IgD-negative memory B cell (primary cell): ENCODE measurements around the gene TMEM218. TPM values are rescaled to one million over a fixed set of nuclear protein-coding genes. Genes with fewer than 3 reads are reported as not detected.

Source experiments
- H3K27ac Mint-ChIP-seq, 3 donors: one replicate each; pipeline ENCODE4 v1.8.0; 2020 to 2022; ENCODE audit warnings: mild to moderate bottlenecking in 3 of 3, mixed read lengths in 3 of 3, moderate library complexity in 1 of 3
- H3K27me3 Mint-ChIP-seq: one replicate; pipeline ENCODE4 v1.8.0; 2021; ENCODE audit warnings: mixed read lengths
- H3K36me3 Mint-ChIP-seq: one replicate; pipeline ENCODE4 v1.8.0; 2020; ENCODE audit warnings: mild to moderate bottlenecking, mixed read lengths
- H3K4me1 Mint-ChIP-seq, 3 donors: one replicate each; pipeline ENCODE4 v1.8.0; 2020 to 2022; ENCODE audit warnings: mixed read lengths in 3 of 3, mild to moderate bottlenecking in 1 of 3
- H3K4me3 Mint-ChIP-seq, 4 donors: one replicate each; pipeline ENCODE4 v1.8.0; 2020 to 2022; ENCODE audit warnings: mild to moderate bottlenecking in 4 of 4, mixed read lengths in 4 of 4, moderate library complexity in 3 of 4
- H3K9me3 Mint-ChIP-seq, 3 donors: one replicate each; pipeline ENCODE4 v1.8.0; 2020 to 2021; ENCODE audit warnings: mixed read lengths in 3 of 3, mild to moderate bottlenecking in 1 of 3
- polyA plus RNA-seq: library from polyadenylated mRNA; unstranded; fragments of 300-500 nt; fragmentation: Illumina TruSeq; gene quantifications from one replicate; pipeline ENCODE4 v1.2.3, GENCODE V29; 2021

Gene TMEM218
- polyA plus RNA-seq, 1 donor from 2014 or later, result 45.1 TPM

DNA sequence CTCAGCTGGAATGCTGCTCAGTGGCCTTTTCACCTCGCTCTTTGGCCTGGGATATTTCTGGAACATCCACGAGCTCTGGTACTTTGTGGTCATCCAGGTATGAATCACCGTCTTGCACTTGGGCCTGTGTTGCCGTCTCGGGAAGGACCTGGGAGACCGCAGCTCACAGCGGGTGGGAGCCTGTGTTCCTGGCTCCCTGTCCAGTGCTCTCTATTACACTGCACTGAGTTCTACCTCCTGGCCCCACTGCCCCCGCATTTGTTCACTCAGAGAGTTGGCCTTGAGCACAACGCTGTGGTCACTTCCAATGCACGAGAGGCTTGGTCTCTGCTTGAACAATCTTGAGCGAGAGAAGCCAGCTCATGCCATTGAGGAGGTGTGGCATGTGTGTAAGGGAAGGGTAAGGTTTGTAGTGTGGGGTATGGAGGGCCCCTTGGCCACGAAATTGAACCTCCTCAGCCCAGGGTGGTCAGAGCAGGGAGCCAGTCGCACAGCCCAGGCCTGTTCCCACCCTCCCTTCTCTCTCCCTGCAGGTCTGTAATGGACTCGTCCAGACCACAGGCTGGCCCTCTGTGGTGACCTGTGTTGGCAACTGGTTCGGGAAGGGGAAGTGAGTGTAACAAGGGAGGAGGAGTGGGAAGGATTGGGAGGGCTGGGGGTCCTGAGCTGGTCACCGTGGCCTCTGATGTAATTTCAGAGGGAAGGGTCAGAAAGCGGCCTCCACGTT is 32.1 kb downstream of the TMEM218 start:
- H3K36me3 Mint-ChIP-seq, result peaks cover 6% of the 10 kb centered on the region
- no peak overlapping the region for H3K27ac Mint-ChIP-seq
- H3K27me3 Mint-ChIP-seq, result no peaks in the 10 kb centered on the region
- peaks cover 0 to 3% (median 2%) of the 10 kb centered on the region in 3 donors for H3K4me1 Mint-ChIP-seq
- H3K4me3 Mint-ChIP-seq, result no peak overlapping the region
- H3K9me3 Mint-ChIP-seq, result no peaks in the 10 kb centered on the region

GRCh38 chr11:125078516-125079140 is 32.8 kb downstream of the TMEM218 start:
- H3K27me3 Mint-ChIP-seq, result no peaks in the 10 kb centered on the region
- H3K9me3 Mint-ChIP-seq, result no peaks in the 10 kb centered on the region
- peaks cover 5 to 9% (median 9%) of the 10 kb centered on the region in 3 donors for H3K4me1 Mint-ChIP-seq
- peak overlapping the region in 1 of 3 donors; percentile 8 for H3K27ac Mint-ChIP-seq
- peaks cover 2% of the 10 kb centered on the region for H3K36me3 Mint-ChIP-seq
- no peak overlapping the region for H3K4me3 Mint-ChIP-seq

DNA sequence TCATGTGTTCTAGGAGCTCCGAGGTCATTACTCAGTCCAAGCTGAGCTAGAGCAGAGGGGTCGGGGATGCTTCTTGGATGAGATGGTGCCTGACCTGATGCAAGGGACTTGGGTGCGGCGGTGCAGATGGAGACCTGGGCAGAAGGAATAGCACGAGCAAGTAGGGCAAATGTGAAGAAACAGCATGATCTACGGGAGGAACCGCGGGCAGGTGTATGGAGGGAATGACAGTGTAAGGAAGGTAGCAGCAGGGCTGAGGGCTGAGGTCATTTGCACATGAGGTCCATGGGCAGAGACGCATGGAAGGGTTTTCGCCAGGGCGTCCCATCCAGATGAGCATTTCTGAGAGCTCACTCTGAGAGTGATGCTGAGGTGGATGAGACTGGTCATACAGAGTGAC is 33.4 kb downstream of the TMEM218 start:
- Mint-ChIP-seq H3K4me3 (peak overlapping the region in 1 of 4 donors; percentile 67), H3K36me3 (no peaks in the 10 kb centered on the region), H3K27ac (peak overlapping the region in 2 of 3 donors; percentile 48 to 64), H3K9me3 (no peaks in the 10 kb centered on the region), H3K4me1 (peaks cover 6 to 12% (median 9%) of the 10 kb centered on the region in 3 donors), H3K27me3 (no peaks in the 10 kb centered on the region)

GRCh38 chr11:125076378-125076945 is 35.0 kb downstream of the TMEM218 start:
- peaks cover 3% of the 10 kb centered on the region for H3K36me3 Mint-ChIP-seq
- no peaks in the 10 kb centered on the region for H3K27me3 Mint-ChIP-seq
- no peaks in the 10 kb centered on the region for H3K9me3 Mint-ChIP-seq
- peak overlapping the region in 1 of 3 donors; percentile 31 for H3K27ac Mint-ChIP-seq
- H3K4me1 Mint-ChIP-seq, result peaks cover 17 to 26% (median 20%) of the 10 kb centered on the region in 3 donors
- H3K4me3 Mint-ChIP-seq, result no peak overlapping the region

GRCh38 chr11:125075900-125076317 is 35.5 kb downstream of the TMEM218 start:
- no peaks in the 10 kb centered on the region for H3K9me3 Mint-ChIP-seq
- H3K4me3 Mint-ChIP-seq, result no peak overlapping the region
- H3K27me3 Mint-ChIP-seq, result no peaks in the 10 kb centered on the region
- H3K36me3 Mint-ChIP-seq, result peaks cover 3% of the 10 kb centered on the region
- peaks cover 22 to 32% (median 25%) of the 10 kb centered on the region in 3 donors for H3K4me1 Mint-ChIP-seq
- no peak overlapping the region for H3K27ac Mint-ChIP-seq

DNA sequence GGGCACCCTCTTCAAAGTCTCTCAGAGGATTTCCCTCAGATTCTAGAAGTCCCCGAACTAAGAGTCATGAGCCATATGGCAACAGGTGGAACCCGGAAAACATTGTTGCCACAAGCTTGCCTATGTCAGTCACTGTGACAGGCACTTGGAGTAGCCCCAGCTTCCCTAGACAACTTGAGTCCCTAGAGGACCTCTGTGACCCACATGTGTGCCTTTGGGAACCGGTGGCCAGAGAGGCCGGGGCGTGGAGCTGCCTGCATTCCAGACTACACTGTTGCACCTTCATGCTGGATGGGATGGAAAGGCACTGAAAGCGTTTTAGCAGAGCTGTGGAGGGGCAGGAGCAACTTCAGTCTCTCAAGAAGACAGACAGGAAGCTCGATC is 36.2 kb downstream of the TMEM218 start:
- no peaks in the 10 kb centered on the region for H3K27me3 Mint-ChIP-seq
- H3K36me3 Mint-ChIP-seq, result peaks cover 3% of the 10 kb centered on the region
- H3K4me3 Mint-ChIP-seq, result no peak overlapping the region
- H3K9me3 Mint-ChIP-seq, result no peaks in the 10 kb centered on the region
- peaks cover 29 to 37% (median 32%) of the 10 kb centered on the region in 3 donors for H3K4me1 Mint-ChIP-seq
- H3K27ac Mint-ChIP-seq, result no peak overlapping the region

GRCh38 chr11:125074511-125075241 is 36.8 kb downstream of the TMEM218 start:
- no peaks in the 10 kb centered on the region for H3K27me3 Mint-ChIP-seq
- peaks cover 3% of the 10 kb centered on the region for H3K36me3 Mint-ChIP-seq
- H3K4me3 Mint-ChIP-seq, result no peak overlapping the region
- H3K4me1 Mint-ChIP-seq, result peaks cover 32 to 43% (median 37%) of the 10 kb centered on the region in 3 donors
- no peak overlapping the region for H3K27ac Mint-ChIP-seq
- H3K9me3 Mint-ChIP-seq, result no peaks in the 10 kb centered on the region

DNA sequence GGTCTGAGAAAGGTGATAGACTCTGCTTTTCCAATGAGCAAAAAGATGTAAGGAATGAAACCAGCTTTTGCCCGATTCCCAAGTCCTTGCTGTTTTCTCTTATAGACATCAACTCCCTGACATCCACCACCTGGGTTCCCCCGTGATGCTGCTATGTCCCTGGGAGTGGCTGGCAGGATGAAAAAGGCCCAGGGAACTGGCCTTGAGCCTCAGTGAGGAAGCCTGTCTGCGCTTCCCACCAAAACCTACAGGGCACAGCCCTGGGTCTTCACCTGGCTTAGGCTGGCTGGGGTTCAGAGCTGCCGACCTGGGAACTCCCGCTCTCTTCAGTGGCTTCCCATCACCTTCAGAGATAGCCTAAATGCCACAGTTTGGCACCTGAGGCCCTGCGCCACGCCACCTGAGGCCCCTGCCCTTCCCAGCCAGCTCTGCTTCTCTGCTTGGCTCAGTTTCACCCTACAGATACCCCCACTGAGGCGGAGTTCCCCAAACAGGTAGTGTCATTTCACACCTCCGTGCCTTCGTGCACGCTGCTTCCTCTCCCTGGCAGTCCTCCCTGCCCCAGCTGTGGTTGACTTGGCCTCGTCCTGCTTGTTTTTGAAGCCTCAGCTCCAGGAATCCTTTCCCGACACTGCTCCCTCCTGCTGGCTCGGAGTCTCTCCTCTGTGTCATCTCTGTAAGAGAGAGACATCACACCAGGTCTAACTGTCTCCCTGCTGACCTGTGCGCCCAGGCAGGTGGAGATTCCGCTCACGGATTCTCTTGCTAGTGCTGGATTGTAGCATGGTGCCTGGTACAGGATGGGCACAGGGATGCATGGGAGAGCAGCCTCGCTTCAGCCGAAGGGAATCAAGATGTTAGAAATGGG is 37.6 kb downstream of the TMEM218 start:
- Mint-ChIP-seq H3K4me3 (peak overlapping the region; percentile 8 to 73 (median 56)), H3K27me3 (no peaks in the 10 kb centered on the region), H3K27ac (peak overlapping the region in 2 of 3 donors; percentile 74 to 85), H3K4me1 (peaks cover 39 to 51% (median 43%) of the 10 kb centered on the region in 3 donors), H3K9me3 (no peaks in the 10 kb centered on the region), H3K36me3 (peaks cover 3% of the 10 kb centered on the region)

DNA sequence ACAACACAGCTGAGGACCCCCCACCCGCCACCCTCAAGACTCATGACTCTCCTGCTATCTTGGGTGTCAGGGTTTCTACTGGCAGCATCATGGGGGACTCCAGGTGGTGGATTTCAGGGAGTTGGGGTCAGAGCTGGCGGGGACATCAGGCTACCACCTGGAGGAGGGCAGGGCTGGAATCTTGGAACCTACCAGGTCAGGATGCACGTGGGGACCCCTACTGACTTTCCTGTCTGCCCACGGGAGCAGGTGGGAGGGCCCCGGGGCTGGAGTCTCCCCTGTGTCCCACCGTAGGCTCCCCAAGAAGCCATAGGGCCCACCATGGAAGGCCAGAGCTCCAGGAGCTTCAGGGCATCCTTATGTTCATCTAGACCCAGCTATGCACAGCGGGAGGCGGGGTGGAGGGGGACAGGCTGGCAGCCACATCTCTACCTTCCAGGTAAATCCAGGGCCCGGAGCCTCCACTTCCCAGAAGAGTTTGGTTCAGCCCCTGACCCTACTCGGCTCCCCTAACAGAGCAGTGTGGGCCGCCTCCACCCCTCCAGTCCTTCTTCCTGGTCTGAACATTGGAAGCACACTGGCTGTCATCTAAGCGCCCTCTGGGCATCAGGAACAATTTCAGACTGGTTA is 38.4 kb downstream of the TMEM218 start:
- Mint-ChIP-seq H3K4me3 (peak overlapping the region in 3 of 4 donors; percentile 49 to 94 (median 77)), H3K9me3 (no peaks in the 10 kb centered on the region), H3K27ac (peak overlapping the region; percentile 85 to 97 (median 96)), H3K36me3 (peaks cover 3% of the 10 kb centered on the region), H3K4me1 (peaks cover 40 to 53% (median 46%) of the 10 kb centered on the region in 3 donors), H3K27me3 (no peaks in the 10 kb centered on the region)

- Mint-ChIP-seq H3K4me3 (peak overlapping the region; percentile 49 to 94 (median 67)), H3K9me3 (no peaks in the 10 kb centered on the region), H3K27me3 (no peaks in the 10 kb centered on the region), H3K4me1 (peaks cover 40 to 55% (median 46%) of the 10 kb centered on the region in 3 donors), H3K27ac (peak overlapping the region; percentile 85 to 97 (median 96)), H3K36me3 (peaks cover 3% of the 10 kb centered on the region)
Measured at GRCh38 chr11:125072218-125072960, 39.0 kb downstream of the TMEM218 start.

GRCh38 chr11:125071846-125072217 is 39.6 kb downstream of the TMEM218 start:
- no peaks in the 10 kb centered on the region for H3K27me3 Mint-ChIP-seq

DNA sequence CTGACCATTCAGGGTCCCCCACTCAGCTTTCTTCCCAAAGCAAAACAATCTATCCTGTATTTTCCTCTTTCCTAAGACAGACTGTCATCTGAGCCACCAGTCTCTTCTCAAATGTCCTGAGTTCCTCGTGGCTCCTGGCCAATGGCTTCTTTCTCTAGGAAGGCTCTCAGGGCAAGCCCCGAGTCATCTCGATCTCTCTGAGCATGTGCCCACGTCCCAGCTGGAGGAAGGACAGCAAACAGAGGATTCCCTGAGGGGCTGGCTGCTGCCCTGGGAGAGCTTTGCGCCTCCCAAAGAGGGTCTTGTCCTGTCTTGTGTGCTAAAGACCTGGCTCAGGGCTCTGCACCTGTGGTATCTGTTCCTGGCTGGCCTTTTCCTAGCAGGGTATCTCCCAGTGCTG is 40.0 kb downstream of the TMEM218 start:
- Mint-ChIP-seq H3K27me3 (no peaks in the 10 kb centered on the region), H3K9me3 (no peaks in the 10 kb centered on the region), H3K4me1 (peaks cover 40 to 55% (median 46%) of the 10 kb centered on the region in 3 donors), H3K27ac (peak overlapping the region; percentile 85 to 97 (median 97)), H3K4me3 (peak overlapping the region in 3 of 4 donors; percentile 86 to 94 (median 90)), H3K36me3 (peaks cover 3% of the 10 kb centered on the region)

More at GRCh38 chr11:125071846-125072217, 39.6 kb downstream of the TMEM218 start:
- peak overlapping the region in 3 of 4 donors; percentile 49 to 94 (median 77) for H3K4me3 Mint-ChIP-seq
- H3K36me3 Mint-ChIP-seq, result peaks cover 3% of the 10 kb centered on the region
- peaks cover 40 to 55% (median 46%) of the 10 kb centered on the region in 3 donors for H3K4me1 Mint-ChIP-seq
- no peaks in the 10 kb centered on the region for H3K9me3 Mint-ChIP-seq
- peak overlapping the region; percentile 85 to 97 (median 96) for H3K27ac Mint-ChIP-seq

- peak overlapping the region; percentile 85 to 97 (median 89) for H3K27ac Mint-ChIP-seq
- H3K4me1 Mint-ChIP-seq, result peaks cover 40 to 55% (median 46%) of the 10 kb centered on the region in 3 donors
- peaks cover 3% of the 10 kb centered on the region for H3K36me3 Mint-ChIP-seq
- H3K9me3 Mint-ChIP-seq, result no peaks in the 10 kb centered on the region
- H3K4me3 Mint-ChIP-seq, result peak overlapping the region; percentile 58 to 94 (median 88)
- no peaks in the 10 kb centered on the region for H3K27me3 Mint-ChIP-seq
Measured at GRCh38 chr11:125070699-125071254, 40.6 kb downstream of the TMEM218 start.
